PC-3 (cell line): ENCODE results near the gene LAMB4.

Experiments used
- CTCF ChIP-seq: fragments of 300-600 bp; sonication (generic); conservative IDR thresholded peaks from 2 replicates; pipeline ENCODE4 v1.5.1; 2017; ENCODE audit warnings: antibody characterized with exemption, low read depth, mild to moderate bottlenecking, low read length
- EZH2 ChIP-seq: fragments of 300-600 bp; sonication (generic); IDR thresholded peaks from one replicate; pipeline ENCODE4 v1.6.1; 2017; ENCODE audit warnings: antibody characterized with exemption, mild to moderate bottlenecking, low read length; ENCODE audit not compliant: unreplicated experiment
- EZH2phosphoT487 ChIP-seq: fragments of 300-600 bp; sonication (generic); IDR thresholded peaks from 2 replicates; pipeline ENCODE4 v1.6.1; 2018; ENCODE audit warnings: mild to moderate bottlenecking, antibody characterized with exemption, low read length, borderline replicate concordance

- TF ChIP-seq EZH2 (no peak), EZH2phosphoT487 (no peak), CTCF (no peak)
Measured at GRCh38 chr7:108086546-108086945, 43.6 kb downstream of the LAMB4 start.
